Measurements from ENCODE around the gene KRT2.

KRT2 gene

DNA sequence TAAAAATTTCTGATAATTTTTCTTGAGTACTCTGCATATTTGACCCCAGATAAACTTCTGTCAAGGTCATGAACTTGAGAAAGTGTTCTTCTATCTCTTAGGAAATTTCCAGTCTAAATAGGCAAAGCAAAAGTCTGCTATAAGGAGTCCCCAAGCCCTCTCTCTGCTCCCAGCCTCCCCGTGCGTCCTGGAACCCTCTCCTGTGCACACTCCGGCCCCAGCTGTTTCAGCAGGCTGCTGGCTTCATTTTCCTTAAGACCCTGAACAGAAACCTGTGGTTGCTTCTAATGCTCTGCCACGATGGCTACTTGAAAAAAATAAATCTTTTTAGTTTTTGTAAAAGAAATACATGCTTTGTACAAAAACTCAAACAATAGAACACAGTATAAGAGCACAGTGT lies 14.7 kb downstream of the KRT2 start:
- DNase-seq (ENCODE audit: low read depth in 2 of 2), result no peak

GRCh38 chr12:52636592-52637258 lies 15.3 kb downstream of the KRT2 start:
- DNase-seq (ENCODE audit: low read depth in 2 of 2), result no peak

- no peak for DNase-seq (ENCODE audit: low read depth in 2 of 2)
Observed at GRCh38 chr12:52636189-52636588, 15.8 kb downstream of the KRT2 start.

DNA sequence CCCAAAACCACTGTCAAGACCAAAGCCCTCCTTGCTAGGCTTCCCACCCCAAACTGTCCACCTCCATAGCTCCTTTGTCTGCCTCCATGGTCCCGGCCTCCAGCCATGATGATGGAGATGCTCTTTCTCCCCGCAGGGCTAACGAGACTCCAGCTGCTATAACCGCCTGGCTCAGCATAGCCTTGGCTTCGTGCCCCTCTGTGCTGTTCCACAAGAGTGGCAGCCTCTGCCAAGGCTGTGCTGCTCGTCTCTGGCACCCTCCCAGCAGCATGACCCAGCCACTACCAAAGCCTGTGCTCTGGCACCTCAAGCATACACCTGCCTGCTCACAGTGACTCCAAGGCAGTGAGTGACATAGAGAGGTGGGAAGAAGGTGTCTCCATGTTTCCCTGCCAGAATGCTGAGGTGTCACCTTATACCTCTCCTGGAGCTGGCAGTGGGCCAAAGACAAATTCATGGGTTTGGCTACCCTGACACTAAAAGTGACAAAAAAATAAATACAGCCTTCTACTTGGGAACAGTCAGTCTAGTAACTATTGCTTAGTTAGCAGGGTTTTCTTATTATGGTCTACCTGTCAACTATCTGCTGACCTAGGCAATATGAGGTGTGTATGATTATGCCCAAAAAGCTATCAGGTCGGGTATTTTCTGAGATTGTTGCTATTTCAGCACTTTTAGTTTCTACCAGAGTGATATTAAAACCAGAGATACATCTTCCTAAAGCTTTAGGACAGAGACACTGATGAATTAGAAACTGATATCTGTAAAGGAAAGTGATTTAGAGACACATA lies 17.6 kb downstream of the KRT2 start:
- DNase-seq (ENCODE audit: low read depth in 2 of 2), result no peak

DNA sequence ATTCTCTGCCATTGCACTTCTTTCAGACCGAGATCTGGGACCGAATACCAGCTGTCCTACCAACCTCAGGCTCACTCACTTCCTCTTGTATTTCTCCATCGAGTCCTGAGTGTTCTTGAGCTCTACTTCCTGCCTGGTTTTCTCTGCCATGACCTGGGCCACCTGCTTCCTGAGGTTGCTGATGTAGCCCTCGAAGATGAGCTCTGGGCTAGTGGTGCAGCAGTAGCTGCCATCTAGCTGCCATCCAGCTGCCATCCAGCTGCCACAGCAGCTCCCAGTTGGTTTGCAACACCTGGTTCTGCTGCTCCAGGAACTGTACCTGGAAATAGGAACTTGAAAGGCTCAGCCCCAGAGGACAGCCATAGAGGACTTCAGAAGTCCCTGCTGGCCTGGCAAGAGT lies 18.6 kb downstream of the KRT2 start:
- DNase-seq (ENCODE audit: low read depth in 2 of 2), result no peak

GRCh38 chr12:52632656-52633055 lies 19.4 kb downstream of the KRT2 start:
- DNase-seq (ENCODE audit: low read depth in 2 of 2), result no peak

- no peak for DNase-seq (ENCODE audit: low read depth in 2 of 2)
Observed at GRCh38 chr12:52631676-52632459, 20.1 kb downstream of the KRT2 start.

- no peak for DNase-seq (ENCODE audit: low read depth in 2 of 2)
Observed at GRCh38 chr12:52631264-52631663, 20.7 kb downstream of the KRT2 start.

DNA sequence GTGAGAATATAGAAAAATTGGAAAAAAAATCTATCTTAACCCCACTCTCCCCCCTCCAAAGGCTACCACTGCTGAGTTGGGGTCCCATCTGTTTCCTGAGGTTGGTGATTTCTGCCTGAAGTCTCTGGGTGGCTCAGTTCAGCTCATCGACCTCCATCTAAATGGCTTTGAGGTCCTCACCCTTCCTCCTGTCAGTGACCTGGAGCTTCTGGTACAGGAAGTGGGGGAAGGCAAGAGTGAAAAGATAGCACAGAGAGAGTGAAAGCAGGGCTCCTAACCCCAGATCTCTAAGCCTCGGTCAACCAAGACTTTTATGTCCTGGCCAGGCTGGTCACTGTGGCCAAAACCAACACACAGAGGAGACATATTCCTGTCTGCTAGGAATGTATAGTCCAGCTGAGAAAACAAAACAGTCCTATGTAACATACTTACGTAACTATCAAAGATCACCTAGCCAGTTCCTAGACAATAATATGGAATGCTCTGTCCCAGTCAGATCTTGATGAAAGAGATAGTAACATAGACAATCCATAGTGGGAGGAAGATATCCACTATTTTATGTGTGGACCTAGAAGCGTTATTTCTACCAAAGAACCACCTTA lies 21.3 kb downstream of the KRT2 start:
- DNase-seq (ENCODE audit: low read depth in 2 of 2), result no peak

GRCh38 chr12:52630008-52630500 lies 22.0 kb downstream of the KRT2 start:
- DNase-seq (ENCODE audit: low read depth in 2 of 2), result no peak

GRCh38 chr12:52629281-52630007 lies 22.6 kb downstream of the KRT2 start:
- no peak for DNase-seq (ENCODE audit: low read depth in 2 of 2)

DNA sequence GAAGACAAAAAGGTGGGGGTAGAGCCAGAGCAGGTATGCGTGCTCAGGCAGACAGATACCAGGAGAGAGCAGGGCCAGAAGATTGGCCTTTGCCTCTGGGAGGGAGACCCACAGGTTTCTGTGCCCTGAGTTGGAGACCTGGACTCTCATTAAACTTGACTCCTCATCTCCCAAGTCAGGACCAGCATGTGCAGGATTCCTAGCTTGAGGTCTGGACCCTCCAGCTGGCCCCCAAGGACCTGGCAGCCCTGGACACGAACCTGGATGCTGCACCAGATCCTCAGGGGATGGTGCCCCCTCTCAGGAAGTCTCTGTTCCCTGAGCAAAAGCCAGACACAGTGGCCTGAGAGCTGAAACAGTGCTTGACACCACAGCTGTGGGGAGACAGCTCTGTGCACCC lies 23.2 kb downstream of the KRT2 start:
- no peak for DNase-seq (ENCODE audit: low read depth in 2 of 2)

- no peak for DNase-seq (ENCODE audit: low read depth in 2 of 2)
Observed at GRCh38 chr12:52628111-52628507, 23.9 kb downstream of the KRT2 start.

DNA sequence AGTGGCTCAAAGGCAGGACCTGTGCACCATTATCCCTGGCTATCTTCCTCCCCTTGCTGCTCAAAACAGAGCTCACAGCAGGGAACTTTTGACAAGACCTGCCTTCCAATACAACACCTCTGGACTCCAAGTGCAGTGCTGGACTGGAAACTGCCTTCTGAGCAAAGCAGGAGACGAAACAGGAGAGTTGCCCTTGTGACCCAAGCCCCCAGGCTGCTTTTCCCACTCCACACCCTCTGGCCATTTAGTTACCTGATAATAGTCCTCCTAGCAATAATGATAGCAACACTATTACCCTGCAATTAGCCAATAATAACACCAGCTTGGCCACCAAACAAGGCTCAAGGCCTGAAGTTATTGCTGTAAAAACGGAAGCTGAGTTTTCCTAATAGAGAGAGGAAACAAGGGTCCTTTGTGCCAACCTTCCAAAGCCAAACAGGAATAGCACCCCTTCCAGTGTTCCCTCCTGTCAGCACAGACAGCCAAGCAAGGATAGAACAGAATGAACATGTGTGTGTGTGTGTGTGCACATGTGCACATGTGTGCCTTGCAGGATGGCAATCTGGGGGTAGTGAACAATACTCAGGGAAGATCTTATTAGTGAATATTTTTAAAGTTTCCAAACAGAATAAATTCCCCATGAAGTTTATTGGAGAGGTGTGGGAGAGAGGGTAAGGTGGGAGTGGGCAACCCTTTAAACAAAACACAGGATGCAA lies 24.5 kb downstream of the KRT2 start:
- no peak for DNase-seq (ENCODE audit: low read depth in 2 of 2)

DNA sequence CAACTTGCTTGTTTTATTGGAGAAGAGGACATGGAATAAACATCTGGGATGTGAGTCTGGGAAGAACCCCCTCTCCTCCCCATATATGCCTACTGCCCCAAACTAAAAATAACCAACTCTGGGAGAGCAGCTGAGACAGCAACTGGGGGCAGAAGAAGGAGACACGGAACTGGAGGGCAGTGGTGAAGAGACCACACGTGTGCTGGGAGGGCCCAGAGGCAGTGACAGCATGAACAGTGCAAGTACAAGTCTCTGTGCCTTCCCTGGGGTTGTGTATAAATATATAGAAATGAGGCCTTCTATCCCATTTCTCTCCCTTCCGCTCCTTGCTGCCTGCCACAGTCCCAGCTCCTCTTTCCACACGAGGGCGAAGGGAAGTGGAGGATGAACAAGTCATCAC lies 29.7 kb downstream of the KRT2 start:
- DNase-seq (ENCODE audit: low read depth in 2 of 2), result no peak

GRCh38 chr12:52618866-52619265 lies 33.1 kb downstream of the KRT2 start:
- no peak for DNase-seq (ENCODE audit: low read depth in 2 of 2)

DNA sequence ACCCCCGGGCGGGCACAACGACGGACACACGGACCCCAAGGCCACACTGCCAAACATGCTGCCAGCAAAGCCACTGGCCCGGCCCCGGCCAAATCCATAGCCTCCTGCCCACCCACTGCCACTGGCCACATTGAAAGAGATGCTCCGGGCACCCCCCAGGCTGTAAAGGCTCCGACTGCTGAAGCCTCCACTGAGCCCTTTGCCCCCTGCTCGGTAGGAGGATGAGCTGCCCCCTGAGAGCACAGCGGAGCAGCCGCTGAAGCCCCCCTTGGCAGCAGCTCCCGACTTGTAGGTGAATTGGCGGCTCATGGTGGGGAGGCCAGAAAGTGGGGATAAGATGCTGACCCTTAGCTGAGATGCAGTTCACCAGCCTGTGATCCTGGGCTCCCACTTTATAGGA lies 33.8 kb downstream of the KRT2 start, which contains the start of gene KRT73:
Gene KRT73 (minus strand): TSS at position 344 of the 400 bp plus-strand sequence. CDS start 35 bp downstream, at position 309.
- DNase-seq (ENCODE audit: low read depth in 2 of 2), result no peak

DNA sequence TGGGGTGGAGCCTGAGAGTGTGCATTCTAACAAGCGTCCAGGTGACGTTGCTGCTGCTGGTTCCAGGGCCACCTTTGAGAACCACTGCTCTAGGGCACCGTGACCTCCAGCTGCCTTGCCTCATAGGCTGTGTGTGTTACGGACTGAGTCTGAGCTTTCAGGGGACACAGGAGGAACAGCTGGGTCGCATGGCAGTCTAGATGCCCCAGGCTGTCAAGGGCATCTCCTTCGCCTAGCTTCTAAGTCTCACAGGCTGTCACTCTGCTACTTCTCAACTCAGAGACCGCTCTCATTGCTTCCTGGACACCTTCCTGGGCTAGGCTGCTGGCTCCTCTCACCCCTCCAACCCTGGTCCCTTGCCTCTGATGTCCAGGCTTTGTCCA lies 34.6 kb downstream of the KRT2 start:
- no peak for DNase-seq (ENCODE audit: low read depth in 2 of 2)

GRCh38 chr12:52616680-52617402 lies 35.2 kb downstream of the KRT2 start:
- no peak for DNase-seq (ENCODE audit: low read depth in 2 of 2)

DNA sequence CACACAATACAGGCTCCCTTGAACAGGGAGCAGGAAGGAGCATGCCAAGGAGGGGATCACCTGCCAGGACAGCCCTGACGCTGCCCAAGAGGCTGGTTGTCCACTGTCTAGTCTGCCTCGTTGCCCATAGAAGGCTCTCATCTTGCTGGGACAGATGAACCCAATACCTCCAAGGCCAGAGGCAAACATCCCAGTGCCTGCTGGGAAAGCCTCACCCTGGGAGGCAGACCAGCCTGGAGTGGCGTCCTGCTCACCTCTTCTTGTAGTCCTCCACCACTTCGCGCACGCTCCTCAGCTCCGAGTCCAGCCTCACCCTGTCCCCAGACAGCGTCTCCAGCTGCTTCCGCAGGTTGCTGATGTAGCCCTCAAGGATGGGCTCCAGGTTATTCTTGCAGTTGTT lies 36.1 kb downstream of the KRT2 start:
- DNase-seq (ENCODE audit: low read depth in 2 of 2), result no peak
